ENCODE results near the gene IL1RAPL2.

- TF ChIP-seq, protein P1, sequence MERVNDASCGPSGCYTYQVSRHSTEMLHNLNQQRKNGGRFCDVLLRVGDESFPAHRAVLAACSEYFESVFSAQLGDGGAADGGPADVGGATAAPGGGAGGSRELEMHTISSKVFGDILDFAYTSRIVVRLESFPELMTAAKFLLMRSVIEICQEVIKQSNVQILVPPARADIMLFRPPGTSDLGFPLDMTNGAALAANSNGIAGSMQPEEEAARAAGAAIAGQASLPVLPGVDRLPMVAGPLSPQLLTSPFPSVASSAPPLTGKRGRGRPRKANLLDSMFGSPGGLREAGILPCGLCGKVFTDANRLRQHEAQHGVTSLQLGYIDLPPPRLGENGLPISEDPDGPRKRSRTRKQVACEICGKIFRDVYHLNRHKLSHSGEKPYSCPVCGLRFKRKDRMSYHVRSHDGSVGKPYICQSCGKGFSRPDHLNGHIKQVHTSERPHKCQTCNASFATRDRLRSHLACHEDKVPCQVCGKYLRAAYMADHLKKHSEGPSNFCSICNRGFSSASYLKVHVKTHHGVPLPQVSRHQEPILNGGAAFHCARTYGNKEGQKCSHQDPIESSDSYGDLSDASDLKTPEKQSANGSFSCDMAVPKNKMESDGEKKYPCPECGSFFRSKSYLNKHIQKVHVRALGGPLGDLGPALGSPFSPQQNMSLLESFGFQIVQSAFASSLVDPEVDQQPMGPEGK (tag by site-specific recombination; IDR thresholded peaks at IDR 0.05), result no peak
- TF ChIP-seq ZNF274 (IDR thresholded peaks at IDR 0.05; ENCODE audit: low read length) (no peak), ZNF274 (tag by site-specific recombination; IDR thresholded peaks at IDR 0.05; ENCODE audit: borderline replicate concordance) (no peak), SETDB1 (IDR thresholded peaks at IDR 0.05; ENCODE audit: insufficient read length, low read length) (no peak), HOXA7 (CRISPR knock-in tag; IDR thresholded peaks at IDR 0.05; ENCODE audit: borderline replicate concordance) (no peak), ZNF660 (tag by site-specific recombination; IDR thresholded peaks at IDR 0.05) (no peak), ZNF112 (tag by site-specific recombination; IDR thresholded peaks at IDR 0.05) (no peak), KLF9 (tag by site-specific recombination; IDR thresholded peaks at IDR 0.05; ENCODE audit: low read depth) (no peak), BCL11A (tag by site-specific recombination; IDR thresholded peaks at IDR 0.05; ENCODE audit: low read depth) (no peak)
- TF ChIP-seq, protein P2, sequence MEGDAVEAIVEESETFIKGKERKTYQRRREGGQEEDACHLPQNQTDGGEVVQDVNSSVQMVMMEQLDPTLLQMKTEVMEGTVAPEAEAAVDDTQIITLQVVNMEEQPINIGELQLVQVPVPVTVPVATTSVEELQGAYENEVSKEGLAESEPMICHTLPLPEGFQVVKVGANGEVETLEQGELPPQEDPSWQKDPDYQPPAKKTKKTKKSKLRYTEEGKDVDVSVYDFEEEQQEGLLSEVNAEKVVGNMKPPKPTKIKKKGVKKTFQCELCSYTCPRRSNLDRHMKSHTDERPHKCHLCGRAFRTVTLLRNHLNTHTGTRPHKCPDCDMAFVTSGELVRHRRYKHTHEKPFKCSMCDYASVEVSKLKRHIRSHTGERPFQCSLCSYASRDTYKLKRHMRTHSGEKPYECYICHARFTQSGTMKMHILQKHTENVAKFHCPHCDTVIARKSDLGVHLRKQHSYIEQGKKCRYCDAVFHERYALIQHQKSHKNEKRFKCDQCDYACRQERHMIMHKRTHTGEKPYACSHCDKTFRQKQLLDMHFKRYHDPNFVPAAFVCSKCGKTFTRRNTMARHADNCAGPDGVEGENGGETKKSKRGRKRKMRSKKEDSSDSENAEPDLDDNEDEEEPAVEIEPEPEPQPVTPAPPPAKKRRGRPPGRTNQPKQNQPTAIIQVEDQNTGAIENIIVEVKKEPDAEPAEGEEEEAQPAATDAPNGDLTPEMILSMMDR (tag by site-specific recombination; IDR thresholded peaks at IDR 0.05), result no peak
Observed at GRCh38 chrX:104564921-104565703, 887 bp upstream of the IL1RAPL2 start.

Data from HEK293 (cell line).